A673 (cell line): ENCODE measurements around the gene TPD52L2.

ENCODE experiments used
- EZH2 ChIP-seq: fragments of 200-600 bp; sonication (generic); IDR thresholded peaks from 2 replicates; pipeline ENCODE4 v1.6.1; 2017; ENCODE audit warnings: borderline replicate concordance, low read depth, mild to moderate bottlenecking, mixed read lengths, antibody characterized with exemption, low read length; ENCODE audit not compliant: poor library complexity, severe bottlenecking
- TF ChIP-seq, protein P1 (sequence below): fragments of 300-800, 200-600 bp; sonication (generic); conservative IDR thresholded peaks from 2 replicates; pipeline ENCODE4 v1.5.1; 2017; ENCODE audit warnings: low read depth, mild to moderate bottlenecking, antibody characterized with exemption, low read length, moderate library complexity, mixed read lengths

DNA sequence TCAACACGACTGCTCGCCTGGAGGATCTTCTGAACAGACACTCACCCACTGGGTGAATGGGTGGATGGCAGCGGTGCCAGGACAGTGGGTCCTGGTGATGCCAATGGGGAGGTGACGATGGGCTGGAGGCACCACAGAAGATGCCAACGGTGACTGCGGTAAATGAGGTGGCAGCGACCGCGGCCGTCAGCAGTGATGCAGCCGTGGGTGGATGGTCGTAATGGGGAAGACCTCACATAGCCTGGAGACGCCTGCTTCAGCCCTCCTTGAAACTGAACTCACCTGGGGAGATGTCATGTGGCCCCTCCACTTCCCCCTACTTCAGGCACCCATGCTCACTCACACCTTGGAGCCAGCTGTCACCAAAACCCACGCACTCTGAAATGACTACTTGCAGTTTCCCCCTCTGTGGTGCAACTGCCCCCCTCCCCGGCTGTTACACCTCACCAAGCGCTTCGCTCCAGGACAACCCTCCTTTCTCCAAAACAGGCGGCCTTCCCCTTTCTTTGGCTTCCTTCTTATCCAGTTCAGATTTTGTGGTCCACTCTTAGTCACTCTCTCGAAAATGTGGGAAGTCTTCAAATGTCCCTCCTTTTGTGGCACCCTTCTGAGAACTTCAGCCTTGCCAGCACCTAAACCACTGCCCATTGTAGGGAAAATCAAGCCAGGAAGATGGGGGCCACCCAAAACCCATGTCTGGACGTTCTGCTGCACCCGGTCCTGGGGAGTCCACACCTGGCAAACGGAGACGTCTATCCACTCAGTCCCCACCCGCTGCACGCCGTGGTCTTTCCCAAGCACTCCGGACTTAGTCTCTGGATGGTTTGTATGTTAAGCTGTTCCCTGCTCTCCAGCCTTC lies 14.2 kb upstream of the TPD52L2 start:
- TF ChIP-seq, protein P1, sequence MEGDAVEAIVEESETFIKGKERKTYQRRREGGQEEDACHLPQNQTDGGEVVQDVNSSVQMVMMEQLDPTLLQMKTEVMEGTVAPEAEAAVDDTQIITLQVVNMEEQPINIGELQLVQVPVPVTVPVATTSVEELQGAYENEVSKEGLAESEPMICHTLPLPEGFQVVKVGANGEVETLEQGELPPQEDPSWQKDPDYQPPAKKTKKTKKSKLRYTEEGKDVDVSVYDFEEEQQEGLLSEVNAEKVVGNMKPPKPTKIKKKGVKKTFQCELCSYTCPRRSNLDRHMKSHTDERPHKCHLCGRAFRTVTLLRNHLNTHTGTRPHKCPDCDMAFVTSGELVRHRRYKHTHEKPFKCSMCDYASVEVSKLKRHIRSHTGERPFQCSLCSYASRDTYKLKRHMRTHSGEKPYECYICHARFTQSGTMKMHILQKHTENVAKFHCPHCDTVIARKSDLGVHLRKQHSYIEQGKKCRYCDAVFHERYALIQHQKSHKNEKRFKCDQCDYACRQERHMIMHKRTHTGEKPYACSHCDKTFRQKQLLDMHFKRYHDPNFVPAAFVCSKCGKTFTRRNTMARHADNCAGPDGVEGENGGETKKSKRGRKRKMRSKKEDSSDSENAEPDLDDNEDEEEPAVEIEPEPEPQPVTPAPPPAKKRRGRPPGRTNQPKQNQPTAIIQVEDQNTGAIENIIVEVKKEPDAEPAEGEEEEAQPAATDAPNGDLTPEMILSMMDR = no peak
- no peak for TF ChIP-seq EZH2
